ENCODE results near the gene ARMC3. TPM values are rescaled to one million over a fixed set of nuclear protein-coding genes. Genes with fewer than 3 reads are reported as not detected.

ARMC3 gene
- polyA plus RNA-seq, 3 donors: not detected

DNA sequence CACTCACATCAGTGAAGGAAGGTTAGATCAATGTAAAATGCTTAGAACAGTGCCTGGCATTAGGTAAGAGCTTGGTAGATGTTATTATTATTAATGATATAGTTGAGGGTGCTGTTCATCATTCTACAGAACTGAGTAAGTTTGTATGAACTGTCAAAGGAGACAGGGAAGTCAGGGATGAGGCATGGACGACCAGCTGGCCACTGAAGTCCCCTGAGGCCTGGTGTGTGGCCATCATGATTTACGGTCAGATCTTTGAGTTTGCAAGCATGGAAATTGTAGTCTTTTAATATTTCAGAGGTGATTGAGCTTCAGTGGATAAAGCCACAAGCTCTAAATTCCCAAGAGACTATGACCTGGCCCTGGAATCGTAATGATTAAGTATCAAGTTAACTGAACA lies 6.9 kb downstream of the ARMC3 start:
- 100% methylated on average over 2 of the region's 3 CpGs for WGBS (ENCODE audit: insufficient coverage)
- TF ChIP-seq, protein P1, sequence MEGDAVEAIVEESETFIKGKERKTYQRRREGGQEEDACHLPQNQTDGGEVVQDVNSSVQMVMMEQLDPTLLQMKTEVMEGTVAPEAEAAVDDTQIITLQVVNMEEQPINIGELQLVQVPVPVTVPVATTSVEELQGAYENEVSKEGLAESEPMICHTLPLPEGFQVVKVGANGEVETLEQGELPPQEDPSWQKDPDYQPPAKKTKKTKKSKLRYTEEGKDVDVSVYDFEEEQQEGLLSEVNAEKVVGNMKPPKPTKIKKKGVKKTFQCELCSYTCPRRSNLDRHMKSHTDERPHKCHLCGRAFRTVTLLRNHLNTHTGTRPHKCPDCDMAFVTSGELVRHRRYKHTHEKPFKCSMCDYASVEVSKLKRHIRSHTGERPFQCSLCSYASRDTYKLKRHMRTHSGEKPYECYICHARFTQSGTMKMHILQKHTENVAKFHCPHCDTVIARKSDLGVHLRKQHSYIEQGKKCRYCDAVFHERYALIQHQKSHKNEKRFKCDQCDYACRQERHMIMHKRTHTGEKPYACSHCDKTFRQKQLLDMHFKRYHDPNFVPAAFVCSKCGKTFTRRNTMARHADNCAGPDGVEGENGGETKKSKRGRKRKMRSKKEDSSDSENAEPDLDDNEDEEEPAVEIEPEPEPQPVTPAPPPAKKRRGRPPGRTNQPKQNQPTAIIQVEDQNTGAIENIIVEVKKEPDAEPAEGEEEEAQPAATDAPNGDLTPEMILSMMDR (IDR thresholded peaks at IDR 0.05): no peak
- Histone ChIP-seq H3K9me3 (replicated peaks in 1 of 2; ENCODE audit: control insufficient read depth in 1 of 2, insufficient read depth in 1 of 2, low read length in 2 of 2) (no peaks in the 10 kb centered on the region), H3K79me2 (ENCODE audit: insufficient read depth, low read length) (no peaks in the 10 kb centered on the region), H3K36me3 (replicated peaks in 1 of 2; ENCODE audit: control insufficient read depth in 1 of 2, insufficient read depth in 2 of 2, low read length in 2 of 2) (no peaks in the 10 kb centered on the region), H3K27me3 (ENCODE audit: control insufficient read depth in 2 of 2, insufficient read depth in 2 of 2, low read length in 2 of 2) (no peaks in the 10 kb centered on the region), H3K9ac (ENCODE audit: insufficient read depth, low read length, poor library complexity, severe bottlenecking) (no peak overlapping the region), H4K20me1 (ENCODE audit: insufficient read depth, low read length) (no peaks in the 10 kb centered on the region), H3K27ac (ENCODE audit: low read depth in 1 of 2, low read length in 2 of 2) (no peak overlapping the region), H3K4me3 (replicated peaks in 1 of 3; ENCODE audit: low read depth in 2 of 3, low read length in 3 of 3) (no peak overlapping the region), H3K4me2 (replicated peaks; ENCODE audit: extremely low read depth, low read length, poor library complexity, severe bottlenecking) (no peak overlapping the region), H3K4me1 (ENCODE audit: control insufficient read depth in 1 of 2, insufficient read depth in 2 of 2, low read length in 2 of 2) (no peaks in the 10 kb centered on the region), H2AFZ (ENCODE audit: insufficient read depth, low read depth, low read length, poor library complexity, severe bottlenecking) (no peak overlapping the region)
- no peaks in the 10 kb centered on the region for H3K4me1 Mint-ChIP-seq
- H3K27me3 Mint-ChIP-seq (ENCODE audit: low read depth in 3 of 3): peaks cover 0 to 6% (median 0%) of the 10 kb centered on the region in 3 donors
- DNase-seq: no peak
- H3K27ac Mint-ChIP-seq: no peak overlapping the region
- intact Hi-C loops (cut with micrococcal nuclease): no loop called here
- no peaks in the 10 kb centered on the region for H3K36me3 Mint-ChIP-seq
- no peak overlapping the region for H3K4me3 Mint-ChIP-seq
- H3K9me3 Mint-ChIP-seq: peaks cover 0 to 4% (median 0%) of the 10 kb centered on the region in 7 donors

DNA sequence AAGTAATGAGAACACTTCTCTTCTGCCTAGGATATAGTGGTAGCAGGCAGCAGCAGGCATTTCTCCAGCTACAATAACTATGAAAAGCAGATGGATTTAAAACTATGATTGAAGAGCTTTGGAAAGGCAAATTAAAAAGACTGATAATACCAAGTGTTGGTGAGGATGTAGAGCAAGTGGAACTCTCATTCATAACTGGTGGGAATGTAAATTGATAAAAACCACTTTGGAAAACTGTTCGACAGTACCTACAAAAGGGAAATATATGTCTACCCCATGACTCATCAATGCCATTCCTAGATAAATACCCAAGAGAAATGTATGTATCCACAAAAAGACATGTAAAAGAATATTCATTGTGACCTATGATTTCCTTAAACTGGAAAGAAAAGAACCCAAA lies 14.6 kb downstream of the ARMC3 start:
- no peak for DNase-seq
- intact Hi-C loops (cut with micrococcal nuclease): no loop called here
- Mint-ChIP-seq H3K27me3 (ENCODE audit: low read depth in 3 of 3) (peaks cover 2 to 4% (median 2%) of the 10 kb centered on the region in 3 donors), H3K4me1 (no peaks in the 10 kb centered on the region), H3K27ac (no peak overlapping the region), H3K9me3 (peaks cover 4 to 13% (median 7%) of the 10 kb centered on the region in 7 donors), H3K36me3 (no peaks in the 10 kb centered on the region), H3K4me3 (no peak overlapping the region)
- no peaks in the 10 kb centered on the region for H4K20me1 ChIP-seq (ENCODE audit: insufficient read depth, low read length)
- no peak overlapping the region for H3K9ac ChIP-seq (ENCODE audit: insufficient read depth, low read length, poor library complexity, severe bottlenecking)
- H3K79me2 ChIP-seq (ENCODE audit: insufficient read depth, low read length): no peaks in the 10 kb centered on the region
- peaks cover 0 to 7% of the 10 kb centered on the region in 2 donors for H3K9me3 ChIP-seq (replicated peaks in 1 of 2; ENCODE audit: control insufficient read depth in 1 of 2, insufficient read depth in 1 of 2, low read length in 2 of 2)
- H3K4me3 ChIP-seq (replicated peaks in 1 of 3; ENCODE audit: low read depth in 2 of 3, low read length in 3 of 3): no peak overlapping the region
- no peaks in the 10 kb centered on the region for H3K4me1 ChIP-seq (ENCODE audit: control insufficient read depth in 1 of 2, insufficient read depth in 2 of 2, low read length in 2 of 2)
- no peaks in the 10 kb centered on the region for H3K36me3 ChIP-seq (replicated peaks in 1 of 2; ENCODE audit: control insufficient read depth in 1 of 2, insufficient read depth in 2 of 2, low read length in 2 of 2)
- no peak overlapping the region for H3K27ac ChIP-seq (ENCODE audit: low read depth in 1 of 2, low read length in 2 of 2)
- no peak overlapping the region for H3K4me2 ChIP-seq (replicated peaks; ENCODE audit: extremely low read depth, low read length, poor library complexity, severe bottlenecking)
- no peaks in the 10 kb centered on the region for H3K27me3 ChIP-seq (ENCODE audit: control insufficient read depth in 2 of 2, insufficient read depth in 2 of 2, low read length in 2 of 2)
- TF ChIP-seq, protein P1 (IDR thresholded peaks at IDR 0.05): no peak
- no peak overlapping the region for H2AFZ ChIP-seq (ENCODE audit: insufficient read depth, low read depth, low read length, poor library complexity, severe bottlenecking)
- WGBS (ENCODE audit: insufficient coverage): no CpG with 5 or more reads among the region's 1 CpG
